Measurements from ENCODE around the gene MREG. TPM values are rescaled to one million over a fixed set of nuclear protein-coding genes. Genes with fewer than 3 reads are reported as not detected.
"Not testable (repeated sequence)": the region's sequence is repeated elsewhere in the genome, so short reads cannot be mapped to it uniquely, and the experiment has no call there.

The MREG gene
- total and polyA plus RNA-seq, 5 donors from 2014 or later, result 0.75 to 10.8 (median 2.4) TPM

DNA sequence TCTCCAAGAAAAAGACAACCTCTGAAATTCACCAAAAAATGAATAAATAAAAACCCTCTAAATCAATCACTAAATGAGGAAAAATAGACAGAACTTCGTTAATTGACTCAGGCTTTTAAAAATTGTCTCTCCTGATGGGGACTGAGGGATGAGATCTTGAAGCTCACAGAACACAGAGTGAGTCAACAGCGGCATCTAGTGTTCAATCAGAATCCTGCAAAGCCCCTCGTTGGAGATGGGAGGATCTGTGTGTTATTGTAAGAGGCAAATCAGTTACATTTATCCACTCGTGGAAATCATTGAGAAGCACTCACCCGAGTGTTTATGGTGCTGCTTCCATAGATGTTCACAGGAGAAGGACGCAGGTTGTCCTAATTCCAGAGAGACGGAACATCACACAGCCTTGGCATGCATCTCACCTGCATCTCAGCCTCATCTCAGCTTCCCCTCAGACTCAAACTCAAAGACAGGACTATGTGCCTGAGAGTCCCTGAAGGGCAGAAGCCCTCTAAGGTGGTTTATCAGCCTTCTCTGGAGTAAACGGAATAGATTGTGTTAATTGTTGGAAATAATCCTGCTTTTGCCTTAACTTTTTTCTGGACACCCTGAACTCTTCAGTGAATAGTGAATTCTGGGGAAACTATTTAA lies 82.0 kb downstream of the MREG start:
- peak; percentile 52 to 61 for ATAC-seq (ENCODE audit: low read depth in 2 of 2)
- H3K9me3 Mint-ChIP-seq, result no peaks in the 10 kb centered on the region
- H3K36me3 Mint-ChIP-seq, result no peaks in the 10 kb centered on the region
- Histone ChIP-seq H3K27me3 (ENCODE audit: control insufficient read depth, insufficient read depth, low read length) (no peaks in the 10 kb centered on the region), H3K27ac (ENCODE audit: insufficient read depth, low read length, poor library complexity, severe bottlenecking) (no peak overlapping the region), H3K4me3 (ENCODE audit: low read depth, low read length) (no peak overlapping the region), H3K4me1 (ENCODE audit: control insufficient read depth, insufficient read depth, low read length, poor library complexity, severe bottlenecking) (no peaks in the 10 kb centered on the region), H3K9me3 (ENCODE audit: control insufficient read depth in 2 of 2, low read length in 2 of 2) (no peaks in the 10 kb centered on the region), H3K36me3 (ENCODE audit: control insufficient read depth, insufficient read depth, low read length) (no peaks in the 10 kb centered on the region)
- no peaks in the 10 kb centered on the region for H3K27me3 Mint-ChIP-seq
- peaks cover 0 to 4% (median 0%) of the 10 kb centered on the region in 4 donors for H3K4me1 Mint-ChIP-seq
- no peak overlapping the region for H3K4me3 Mint-ChIP-seq
- no peak overlapping the region for H3K27ac Mint-ChIP-seq
- peak; percentile 11 to 74 (median 40) for DNase-seq

DNA sequence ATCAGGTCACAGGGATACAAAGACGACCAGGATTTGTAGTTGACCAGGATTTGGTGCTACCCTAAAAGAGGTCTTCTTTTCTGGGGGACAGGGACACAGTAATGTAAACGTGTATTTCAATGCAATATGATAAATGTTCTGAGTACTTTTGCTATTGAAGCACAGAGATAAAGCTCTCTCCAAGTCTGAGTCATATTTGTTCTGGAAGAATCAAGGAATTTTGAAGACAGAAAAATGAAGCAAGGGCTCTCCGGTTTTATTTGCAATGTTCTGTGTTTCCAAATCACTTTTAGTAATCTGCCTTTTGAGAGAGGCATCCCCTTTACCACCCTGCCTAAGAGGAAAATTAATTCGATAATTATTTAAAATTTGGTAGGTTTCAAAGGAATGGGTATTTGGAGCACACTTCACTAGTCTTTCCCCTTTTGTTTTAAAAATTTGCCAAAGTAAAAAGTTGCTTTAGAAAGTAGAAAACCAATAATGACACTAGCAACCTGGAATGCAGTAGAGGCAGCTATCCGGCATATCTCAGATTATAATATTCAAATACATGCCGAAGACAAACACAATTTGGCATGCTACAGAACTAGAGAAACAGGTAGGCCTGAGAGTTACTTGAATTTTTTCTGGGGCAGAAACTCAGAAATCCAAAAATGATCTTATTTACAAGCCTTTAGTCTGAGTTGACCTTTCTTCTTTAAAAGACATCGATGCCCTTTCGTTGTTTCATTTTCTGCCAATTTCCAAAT lies 82.7 kb downstream of the MREG start:
- ATAC-seq (ENCODE audit: low read depth in 2 of 2) (no peak), DNase-seq (no peak)
- Mint-ChIP-seq H3K9me3 (no peaks in the 10 kb centered on the region), H3K27ac (no peak overlapping the region), H3K4me3 (no peak overlapping the region), H3K27me3 (peaks cover 4% of the 10 kb centered on the region), H3K4me1 (peaks cover 0 to 4% (median 0%) of the 10 kb centered on the region in 4 donors), H3K36me3 (no peaks in the 10 kb centered on the region)
- Histone ChIP-seq H3K4me3 (ENCODE audit: low read depth, low read length) (no peak overlapping the region), H3K27ac (ENCODE audit: insufficient read depth, low read length, poor library complexity, severe bottlenecking) (no peak overlapping the region), H3K9me3 (ENCODE audit: control insufficient read depth in 2 of 2, low read length in 2 of 2) (no peaks in the 10 kb centered on the region), H3K36me3 (ENCODE audit: control insufficient read depth, insufficient read depth, low read length) (no peaks in the 10 kb centered on the region), H3K4me1 (ENCODE audit: control insufficient read depth, insufficient read depth, low read length, poor library complexity, severe bottlenecking) (no peaks in the 10 kb centered on the region), H3K27me3 (ENCODE audit: control insufficient read depth, insufficient read depth, low read length) (no peaks in the 10 kb centered on the region)

DNA sequence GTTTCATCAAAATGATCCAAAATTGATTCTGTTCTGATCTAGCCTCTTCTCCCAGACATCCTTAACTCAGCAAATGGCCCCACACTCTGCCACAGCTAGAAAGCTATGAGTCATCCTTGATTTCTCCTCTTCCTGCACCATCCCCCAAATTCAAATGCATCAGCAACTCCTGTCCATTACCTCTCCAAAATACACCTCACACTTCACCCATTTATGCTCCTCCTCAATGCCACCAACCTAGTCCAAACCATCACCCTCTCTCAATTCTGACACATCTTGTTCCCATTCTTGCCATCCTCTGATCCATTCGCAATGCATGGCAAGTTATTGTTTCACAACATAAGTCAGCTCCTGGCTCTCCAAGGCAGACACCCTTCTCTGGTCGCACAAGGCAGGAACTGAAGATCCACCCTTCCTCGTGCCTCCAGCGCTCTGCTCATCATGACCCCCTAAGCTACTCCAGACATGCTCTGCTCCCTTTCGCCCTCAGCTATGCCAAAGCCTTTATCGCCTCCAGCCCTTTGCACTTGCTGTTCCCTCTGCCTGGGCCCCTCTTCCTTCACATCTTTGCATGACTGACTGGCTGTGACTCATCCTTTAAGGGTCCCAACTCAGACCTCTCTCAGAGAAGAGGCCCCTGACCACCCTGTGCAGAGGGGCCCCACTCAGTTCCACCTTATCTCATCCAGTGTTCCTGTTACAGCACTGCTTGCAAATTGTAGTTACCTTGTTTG lies 83.6 kb downstream of the MREG start:
- H3K27ac Mint-ChIP-seq, result no peak overlapping the region

DNA sequence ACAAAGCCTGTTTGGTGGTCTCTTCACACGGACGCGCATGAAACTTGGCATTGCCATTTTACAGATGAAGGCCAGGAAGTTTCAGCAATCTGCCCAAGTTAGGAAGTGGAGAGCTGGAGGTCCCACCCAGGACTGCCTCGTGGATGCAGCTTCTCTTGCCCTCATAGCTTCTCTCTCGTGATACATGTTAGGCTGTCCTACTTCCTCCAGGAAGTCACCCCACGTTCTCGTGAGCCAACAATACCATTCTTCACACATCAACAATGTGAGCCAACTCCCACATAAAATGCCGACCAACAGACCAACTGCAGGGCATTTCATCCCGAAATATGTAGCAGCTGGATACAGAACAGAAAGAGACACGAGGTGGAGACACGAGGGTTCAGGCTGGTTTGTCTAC lies 85.3 kb downstream of the MREG start:
- Histone ChIP-seq H3K9me3 (ENCODE audit: control insufficient read depth in 2 of 2, low read length in 2 of 2) (no peaks in the 10 kb centered on the region), H3K36me3 (ENCODE audit: control insufficient read depth, insufficient read depth, low read length) (no peaks in the 10 kb centered on the region), H3K4me1 (ENCODE audit: control insufficient read depth, insufficient read depth, low read length, poor library complexity, severe bottlenecking) (no peaks in the 10 kb centered on the region), H3K27ac (ENCODE audit: insufficient read depth, low read length, poor library complexity, severe bottlenecking) (no peak overlapping the region), H3K27me3 (ENCODE audit: control insufficient read depth, insufficient read depth, low read length) (no peaks in the 10 kb centered on the region), H3K4me3 (ENCODE audit: low read depth, low read length) (no peak overlapping the region)
- peaks cover 0 to 4% (median 0%) of the 10 kb centered on the region in 4 donors for H3K4me1 Mint-ChIP-seq
- H3K27me3 Mint-ChIP-seq, result peaks cover 13% of the 10 kb centered on the region
- H3K4me3 Mint-ChIP-seq, result no peak overlapping the region
- no peak for ATAC-seq (ENCODE audit: low read depth in 2 of 2)
- no peak for DNase-seq
- no peaks in the 10 kb centered on the region for H3K36me3 Mint-ChIP-seq
- H3K27ac Mint-ChIP-seq, result no peak overlapping the region
- H3K9me3 Mint-ChIP-seq, result no peaks in the 10 kb centered on the region

More for the DNA sequence above, 83.6 kb downstream of the MREG start:
- DNase-seq (no peak), ATAC-seq (ENCODE audit: low read depth in 2 of 2) (no peak)
- Mint-ChIP-seq H3K4me3 (no peak overlapping the region), H3K9me3 (no peaks in the 10 kb centered on the region), H3K27me3 (peaks cover 7% of the 10 kb centered on the region), H3K4me1 (peaks cover 0 to 4% (median 0%) of the 10 kb centered on the region in 4 donors), H3K36me3 (no peaks in the 10 kb centered on the region)
- H3K27me3 ChIP-seq (ENCODE audit: control insufficient read depth, insufficient read depth, low read length), result no peaks in the 10 kb centered on the region
- no peaks in the 10 kb centered on the region for H3K4me1 ChIP-seq (ENCODE audit: control insufficient read depth, insufficient read depth, low read length, poor library complexity, severe bottlenecking)
- H3K4me3 ChIP-seq (ENCODE audit: low read depth, low read length), result no peak overlapping the region
- no peaks in the 10 kb centered on the region for H3K9me3 ChIP-seq (ENCODE audit: control insufficient read depth in 2 of 2, low read length in 2 of 2)
- H3K36me3 ChIP-seq (ENCODE audit: control insufficient read depth, insufficient read depth, low read length), result no peaks in the 10 kb centered on the region
- no peak overlapping the region for H3K27ac ChIP-seq (ENCODE audit: insufficient read depth, low read length, poor library complexity, severe bottlenecking)

DNA sequence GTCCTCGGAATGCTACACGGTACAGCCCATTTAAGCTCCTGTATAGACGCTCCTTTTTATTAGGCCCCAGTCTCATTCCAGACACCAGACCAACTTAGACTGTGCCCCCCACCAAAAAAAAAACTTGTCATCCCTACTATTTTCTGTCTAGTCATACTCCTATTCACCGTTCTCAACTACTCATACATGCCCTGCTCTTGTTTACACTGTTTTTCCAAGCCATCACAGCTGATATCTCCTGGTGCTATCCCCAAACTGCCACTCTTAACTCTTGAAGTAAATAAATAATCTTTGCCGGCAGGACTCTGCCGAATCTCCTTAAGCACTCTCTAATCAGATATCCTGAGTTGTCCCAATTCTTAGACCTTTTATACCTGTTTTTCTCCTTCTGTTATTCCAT lies 86.4 kb downstream of the MREG start:
- not testable (repeated sequence) for H3K36me3 ChIP-seq (ENCODE audit: control insufficient read depth, insufficient read depth, low read length); H3K27me3 ChIP-seq (ENCODE audit: control insufficient read depth, insufficient read depth, low read length); H3K4me1 ChIP-seq (ENCODE audit: control insufficient read depth, insufficient read depth, low read length, poor library complexity, severe bottlenecking); H3K27ac Mint-ChIP-seq; H3K9me3 ChIP-seq (ENCODE audit: control insufficient read depth in 2 of 2, low read length in 2 of 2); H3K4me1 Mint-ChIP-seq; H3K27ac ChIP-seq (ENCODE audit: insufficient read depth, low read length, poor library complexity, severe bottlenecking); H3K4me3 Mint-ChIP-seq; ATAC-seq (ENCODE audit: low read depth in 2 of 2); H3K9me3 Mint-ChIP-seq; H3K36me3 Mint-ChIP-seq; DNase-seq; H3K4me3 ChIP-seq (ENCODE audit: low read depth, low read length)
- H3K27me3 Mint-ChIP-seq, result peaks cover 15% of the 10 kb centered on the region

DNA sequence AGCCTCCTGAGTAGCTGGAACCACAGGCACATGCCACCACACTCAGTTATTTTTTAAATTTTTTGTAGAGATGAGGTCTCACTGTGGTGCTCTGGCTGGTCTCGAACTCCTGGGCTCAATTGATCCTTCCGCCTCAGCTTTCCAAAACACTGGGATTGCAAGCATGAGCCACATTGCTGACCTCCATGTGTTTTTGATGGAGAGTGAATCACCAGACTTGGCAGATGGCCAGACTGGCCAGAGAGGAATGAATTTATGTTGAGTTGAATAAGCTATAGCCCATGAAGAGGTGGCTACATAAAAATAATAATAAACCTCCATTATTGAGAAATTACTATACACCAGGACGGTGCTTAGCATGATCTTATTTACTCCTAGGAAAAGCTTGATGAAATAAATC lies 91.5 kb downstream of the MREG start:
- Histone ChIP-seq H3K27me3 (ENCODE audit: control insufficient read depth, insufficient read depth, low read length) (no peaks in the 10 kb centered on the region), H3K36me3 (ENCODE audit: control insufficient read depth, insufficient read depth, low read length) (no peaks in the 10 kb centered on the region), H3K4me3 (ENCODE audit: low read depth, low read length) (no peak overlapping the region), H3K4me1 (ENCODE audit: control insufficient read depth, insufficient read depth, low read length, poor library complexity, severe bottlenecking) (no peaks in the 10 kb centered on the region), H3K27ac (ENCODE audit: insufficient read depth, low read length, poor library complexity, severe bottlenecking) (no peak overlapping the region), H3K9me3 (ENCODE audit: control insufficient read depth in 2 of 2, low read length in 2 of 2) (no peaks in the 10 kb centered on the region)
- ATAC-seq (ENCODE audit: low read depth in 2 of 2), result no peak
- no peak for DNase-seq
- Mint-ChIP-seq H3K36me3 (no peaks in the 10 kb centered on the region), H3K27me3 (peaks cover 24% of the 10 kb centered on the region), H3K4me3 (no peak overlapping the region), H3K9me3 (peaks cover 0 to 1% (median 0%) of the 10 kb centered on the region in 7 donors), H3K4me1 (no peaks in the 10 kb centered on the region), H3K27ac (no peak overlapping the region)

DNA sequence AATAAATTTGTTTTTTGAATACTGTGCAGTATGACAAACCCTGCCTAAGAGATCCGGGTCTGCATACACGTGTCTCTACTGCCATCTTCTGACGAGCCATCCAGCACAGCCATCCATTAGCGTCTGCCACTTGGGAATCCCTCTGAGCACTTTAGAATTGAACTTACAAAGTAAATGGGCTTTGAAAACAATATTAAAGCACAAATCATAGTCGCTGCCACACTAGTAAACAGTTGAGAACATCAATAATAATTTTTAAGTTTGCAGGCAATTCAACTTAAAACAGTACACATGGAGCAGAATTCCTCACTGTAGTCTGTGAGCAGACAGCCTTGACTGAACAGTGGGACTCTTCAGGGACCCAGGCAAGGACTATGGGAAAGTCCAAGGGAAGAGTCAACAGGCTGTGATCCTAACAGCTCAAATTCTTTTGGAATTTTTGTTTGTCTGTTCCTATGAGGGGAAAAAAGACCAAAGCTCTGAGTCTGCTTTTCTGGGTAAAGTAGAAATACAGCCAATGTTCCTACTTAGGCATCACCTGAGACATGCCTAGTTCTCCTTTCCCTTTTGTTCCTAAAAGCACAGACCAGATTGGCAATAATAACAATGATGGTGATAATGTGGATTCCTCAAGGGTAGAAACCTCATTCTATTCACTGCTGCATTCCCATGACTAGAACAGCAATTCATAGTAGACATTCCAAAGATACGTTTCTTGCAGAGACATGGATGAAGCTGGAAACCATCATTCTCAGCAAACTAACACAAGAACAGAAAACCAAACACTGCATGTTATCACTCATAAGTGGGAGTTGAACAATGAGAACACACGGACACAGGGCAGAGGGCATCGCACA lies 92.9 kb downstream of the MREG start:
- Histone ChIP-seq H3K4me3 (ENCODE audit: low read depth, low read length) (no peak overlapping the region), H3K4me1 (ENCODE audit: control insufficient read depth, insufficient read depth, low read length, poor library complexity, severe bottlenecking) (no peaks in the 10 kb centered on the region), H3K9me3 (ENCODE audit: control insufficient read depth in 2 of 2, low read length in 2 of 2) (no peaks in the 10 kb centered on the region), H3K27ac (ENCODE audit: insufficient read depth, low read length, poor library complexity, severe bottlenecking) (no peak overlapping the region), H3K27me3 (ENCODE audit: control insufficient read depth, insufficient read depth, low read length) (no peaks in the 10 kb centered on the region), H3K36me3 (ENCODE audit: control insufficient read depth, insufficient read depth, low read length) (no peaks in the 10 kb centered on the region)
- H3K36me3 Mint-ChIP-seq, result no peaks in the 10 kb centered on the region
- ATAC-seq (ENCODE audit: low read depth in 2 of 2) (peak; percentile 63 to 67), DNase-seq (peak; percentile 4 to 60 (median 27))
- H3K9me3 Mint-ChIP-seq, result peaks cover 0 to 1% (median 0%) of the 10 kb centered on the region in 7 donors
- H3K4me1 Mint-ChIP-seq, result no peaks in the 10 kb centered on the region
- no peak overlapping the region for H3K27ac Mint-ChIP-seq
- peaks cover 22% of the 10 kb centered on the region for H3K27me3 Mint-ChIP-seq
- H3K4me3 Mint-ChIP-seq, result no peak overlapping the region
